Adipocyte (in vitro differentiated cells): ENCODE measurements around the gene TLCD2.

Experiments used
- DNase-seq: peaks from one replicate; pipeline ENCODE4 v3.0.0-alpha.2; 2015; ENCODE audit warnings: low read depth
- H3K27me3 ChIP-seq: replicated peaks from 2 replicates; pipeline ENCODE4 v1.7.0; 2013; ENCODE audit warnings: mild to moderate bottlenecking, low read length, moderate library complexity; ENCODE audit not compliant: control insufficient read depth, insufficient read depth
- H3K36me3 ChIP-seq: 2 replicates; pipeline ENCODE4 v1.7.0; 2013; ENCODE audit warnings: low read length, mild to moderate bottlenecking, moderate library complexity; ENCODE audit not compliant: control insufficient read depth, insufficient read depth, severe bottlenecking
- H3K4me1 ChIP-seq: 2 replicates; pipeline ENCODE4 v1.7.0; 2013; ENCODE audit warnings: mild to moderate bottlenecking, low read length, moderate library complexity; ENCODE audit not compliant: control insufficient read depth, insufficient read depth
- H3K4me3 ChIP-seq: 2 replicates; pipeline ENCODE4 v1.7.0; 2013; ENCODE audit warnings: mild to moderate bottlenecking, low read length, moderate library complexity
- H3K9ac ChIP-seq: 2 replicates; pipeline ENCODE4 v1.7.0; 2013; ENCODE audit warnings: mild to moderate bottlenecking, low read length, moderate library complexity
- H3K9me3 ChIP-seq: 2 replicates; pipeline ENCODE4 v1.7.0; 2013; ENCODE audit warnings: mild to moderate bottlenecking, low read length, moderate library complexity; ENCODE audit not compliant: control insufficient read depth

The TLCD2 gene

GRCh38 chr17:1709971-1710806 is at the start of gene TLCD2:
Gene TLCD2, minus strand, starts transcription at chr17:1710377. Its CDS starts 135 bp downstream, at chr17:1710242.
- H3K4me1 ChIP-seq = peaks cover 36% of the 10 kb centered on the region
- H3K27me3 ChIP-seq = no peaks in the 10 kb centered on the region
- H3K9me3 ChIP-seq = no peaks in the 10 kb centered on the region
- peak within 1 kb of the TSS; percentile 97 for H3K4me3 ChIP-seq
- H3K36me3 ChIP-seq = peaks cover 40% of the 10 kb centered on the region
- peak within 1 kb of the TSS; percentile 99 for H3K9ac ChIP-seq
- DNase-seq = peak; percentile 94

GRCh38 chr17:1759529-1759928 is 49.4 kb upstream of the TLCD2 start:
- H3K27me3 ChIP-seq = no peaks in the 10 kb centered on the region
- no peak overlapping the region for H3K4me3 ChIP-seq
- no peaks in the 10 kb centered on the region for H3K36me3 ChIP-seq
- H3K4me1 ChIP-seq = peaks cover 28% of the 10 kb centered on the region
- H3K9me3 ChIP-seq = no peaks in the 10 kb centered on the region
- no peak for DNase-seq
- no peak overlapping the region for H3K9ac ChIP-seq

- no peaks in the 10 kb centered on the region for H3K27me3 ChIP-seq
- no peak overlapping the region for H3K9ac ChIP-seq
- H3K4me3 ChIP-seq = no peak overlapping the region
- peaks cover 28% of the 10 kb centered on the region for H3K4me1 ChIP-seq
- no peaks in the 10 kb centered on the region for H3K36me3 ChIP-seq
- DNase-seq = no peak
- H3K9me3 ChIP-seq = no peaks in the 10 kb centered on the region
Observed at GRCh38 chr17:1758807-1759206, 48.6 kb upstream of the TLCD2 start.

DNA sequence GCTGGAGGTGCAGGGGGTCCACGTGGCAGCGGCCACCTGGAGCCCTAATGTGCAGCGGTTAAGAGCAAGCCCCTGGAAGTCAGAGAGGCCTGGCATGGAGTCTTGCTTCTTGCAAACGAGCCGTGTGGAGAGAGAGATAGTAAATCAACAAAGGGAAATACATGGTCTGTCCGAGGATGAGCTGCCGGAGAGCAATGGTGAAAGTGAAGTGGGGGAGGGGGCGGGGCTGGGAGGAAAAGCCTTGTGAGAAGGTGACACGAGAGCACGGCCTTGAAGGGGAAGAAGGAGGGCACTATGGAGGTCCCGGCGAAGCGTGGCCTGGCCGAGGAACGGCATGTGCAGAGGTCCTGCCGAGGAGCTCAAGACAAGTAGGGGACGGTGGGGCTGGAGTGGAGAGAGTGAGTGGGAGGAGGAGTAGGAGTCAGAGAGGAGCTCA is 45.7 kb upstream of the TLCD2 start:
- Histone ChIP-seq H3K9me3 (no peaks in the 10 kb centered on the region), H3K9ac (no peak overlapping the region), H3K36me3 (no peaks in the 10 kb centered on the region), H3K4me3 (no peak overlapping the region), H3K4me1 (peaks cover 17% of the 10 kb centered on the region), H3K27me3 (no peaks in the 10 kb centered on the region)
- no peak for DNase-seq

DNA sequence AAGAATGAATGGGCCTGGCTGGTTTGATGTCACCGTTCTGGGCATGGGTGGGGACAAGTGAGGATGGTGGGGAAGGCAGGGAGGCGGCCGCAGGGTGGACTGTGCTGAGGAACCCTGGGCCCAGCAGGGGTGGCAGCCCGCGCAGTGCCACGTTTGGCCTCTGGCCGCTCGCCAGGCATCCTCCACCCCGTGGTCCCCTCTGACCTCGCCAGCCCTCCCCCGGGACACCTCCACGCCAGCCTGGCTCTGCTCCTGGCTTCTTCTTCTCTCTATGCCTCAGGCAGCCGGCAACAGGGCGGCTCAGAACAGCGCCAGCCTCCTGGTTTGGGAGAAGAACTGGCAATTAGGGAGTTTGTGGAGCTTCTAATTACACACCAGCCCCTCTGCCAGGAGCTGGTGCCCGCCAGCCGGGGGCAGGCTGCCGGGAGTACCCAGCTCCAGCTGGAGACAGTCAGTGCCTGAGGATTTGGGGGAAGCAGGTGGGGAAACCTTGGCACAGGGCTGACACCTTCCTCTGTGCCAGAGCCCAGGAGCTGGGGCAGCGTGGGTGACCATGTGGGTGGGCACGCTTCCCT is 45.2 kb upstream of the TLCD2 start:
- Histone ChIP-seq H3K4me1 (peaks cover 15% of the 10 kb centered on the region), H3K36me3 (no peaks in the 10 kb centered on the region), H3K9ac (no peak overlapping the region), H3K27me3 (no peaks in the 10 kb centered on the region), H3K4me3 (no peak overlapping the region), H3K9me3 (no peaks in the 10 kb centered on the region)
- no peak for DNase-seq

DNA sequence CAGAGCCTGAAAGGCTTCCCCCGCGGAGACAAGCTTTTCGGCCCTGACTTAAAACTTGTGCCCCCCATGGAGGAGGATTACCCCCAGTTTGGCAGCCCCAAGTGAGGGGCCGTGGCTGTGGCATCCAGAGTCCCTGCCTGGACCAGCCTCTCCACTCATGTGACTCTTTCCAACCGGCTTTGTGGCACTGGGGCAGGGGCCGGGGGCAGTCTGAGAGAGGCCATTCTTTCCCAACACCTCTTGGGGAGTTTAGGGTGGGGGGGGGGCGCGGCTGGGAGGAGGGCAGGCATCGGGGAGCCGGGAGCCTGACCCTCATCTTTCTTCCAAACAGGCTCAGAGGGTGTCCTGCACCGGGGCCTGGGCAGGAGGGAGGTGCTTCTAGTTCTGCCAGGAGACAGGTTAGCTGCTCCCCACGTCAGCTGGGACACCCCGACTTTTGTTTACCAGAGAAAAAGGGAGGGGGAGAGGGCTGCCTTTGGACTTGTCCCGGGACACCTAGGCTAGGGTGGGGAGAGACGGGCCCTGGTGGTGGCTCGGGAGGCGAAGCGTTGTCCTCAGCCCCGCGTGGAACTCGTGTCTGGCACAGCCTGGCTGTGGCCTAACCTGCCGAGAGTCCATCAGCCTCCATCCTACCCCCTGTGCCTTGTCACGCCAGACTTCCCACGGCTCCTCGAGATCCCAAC is 44.4 kb upstream of the TLCD2 start:
- H3K4me1 ChIP-seq = peaks cover 15% of the 10 kb centered on the region
- no peaks in the 10 kb centered on the region for H3K27me3 ChIP-seq
- H3K9ac ChIP-seq = no peak overlapping the region
- H3K4me3 ChIP-seq = no peak overlapping the region
- DNase-seq = no peak
- no peaks in the 10 kb centered on the region for H3K36me3 ChIP-seq
- no peaks in the 10 kb centered on the region for H3K9me3 ChIP-seq

DNA sequence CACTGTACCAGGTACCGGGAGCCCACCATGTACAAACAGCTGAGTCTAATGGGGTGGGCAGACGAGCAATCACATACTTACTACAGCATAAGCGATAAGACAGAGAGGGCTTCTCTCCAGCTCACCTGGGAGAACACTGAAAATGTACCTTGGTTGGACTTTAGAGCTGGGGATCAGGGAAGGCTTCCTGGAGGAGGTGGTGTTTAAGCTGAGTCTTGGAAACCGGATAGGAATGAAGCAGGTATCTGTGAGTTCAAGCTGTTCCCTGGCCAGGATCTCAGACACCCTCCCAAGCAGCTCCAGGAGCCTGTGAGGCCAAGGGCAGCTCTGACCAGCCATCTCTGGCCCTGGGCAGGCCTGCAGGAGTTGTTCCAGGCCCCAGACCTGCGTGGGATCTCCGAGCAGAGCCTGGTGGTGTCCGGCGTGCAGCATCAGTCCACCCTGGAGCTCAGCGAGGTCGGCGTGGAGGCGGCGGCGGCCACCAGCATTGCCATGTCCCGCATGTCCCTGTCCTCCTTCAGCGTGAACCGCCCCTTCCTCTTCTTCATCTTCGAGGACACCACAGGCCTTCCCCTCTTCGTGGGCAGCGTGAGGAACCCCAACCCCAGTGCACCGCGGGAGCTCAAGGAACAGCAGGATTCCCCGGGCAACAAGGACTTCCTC is 43.7 kb upstream of the TLCD2 start:
- Histone ChIP-seq H3K4me1 (peaks cover 15% of the 10 kb centered on the region), H3K36me3 (no peaks in the 10 kb centered on the region), H3K9me3 (no peaks in the 10 kb centered on the region), H3K9ac (no peak overlapping the region), H3K4me3 (no peak overlapping the region), H3K27me3 (no peaks in the 10 kb centered on the region)
- DNase-seq = no peak

- no peak overlapping the region for H3K4me3 ChIP-seq
- no peak overlapping the region for H3K9ac ChIP-seq
- no peaks in the 10 kb centered on the region for H3K27me3 ChIP-seq
- peaks cover 15% of the 10 kb centered on the region for H3K4me1 ChIP-seq
- peaks cover 4% of the 10 kb centered on the region for H3K9me3 ChIP-seq
- no peaks in the 10 kb centered on the region for H3K36me3 ChIP-seq
- DNase-seq = no peak
Observed at GRCh38 chr17:1752425-1753262, 42.5 kb upstream of the TLCD2 start.

- Histone ChIP-seq H3K9me3 (peaks cover 4% of the 10 kb centered on the region), H3K9ac (no peak overlapping the region), H3K27me3 (no peaks in the 10 kb centered on the region), H3K36me3 (no peaks in the 10 kb centered on the region), H3K4me3 (no peak overlapping the region), H3K4me1 (peaks cover 21% of the 10 kb centered on the region)
- DNase-seq = no peak
Observed at GRCh38 chr17:1750628-1751027, 40.5 kb upstream of the TLCD2 start.

- H3K36me3 ChIP-seq = no peaks in the 10 kb centered on the region
- peaks cover 21% of the 10 kb centered on the region for H3K4me1 ChIP-seq
- H3K27me3 ChIP-seq = no peaks in the 10 kb centered on the region
- H3K4me3 ChIP-seq = peak overlapping the region; percentile 27
- peak overlapping the region; percentile 57 for H3K9ac ChIP-seq
- DNase-seq = no peak
- H3K9me3 ChIP-seq = peaks cover 4% of the 10 kb centered on the region
Observed at GRCh38 chr17:1746975-1747543, 36.9 kb upstream of the TLCD2 start.
